Placental epithelial cell (primary cell): ENCODE results near the gene RNF182. TPM values are rescaled to one million over a fixed set of nuclear protein-coding genes. Genes with fewer than 3 reads are reported as not detected.

Source experiments
- total RNA-seq: library from RNA; depleted of rRNA; stranded (reverse); fragments of >200 nt; gene quantifications from 2 replicates; pipeline ENCODE4 v1.2.3, GENCODE V29; 2012

RNF182 gene, protein sequence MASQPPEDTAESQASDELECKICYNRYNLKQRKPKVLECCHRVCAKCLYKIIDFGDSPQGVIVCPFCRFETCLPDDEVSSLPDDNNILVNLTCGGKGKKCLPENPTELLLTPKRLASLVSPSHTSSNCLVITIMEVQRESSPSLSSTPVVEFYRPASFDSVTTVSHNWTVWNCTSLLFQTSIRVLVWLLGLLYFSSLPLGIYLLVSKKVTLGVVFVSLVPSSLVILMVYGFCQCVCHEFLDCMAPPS
- not detected in 2 replicates for total RNA-seq

DNA sequence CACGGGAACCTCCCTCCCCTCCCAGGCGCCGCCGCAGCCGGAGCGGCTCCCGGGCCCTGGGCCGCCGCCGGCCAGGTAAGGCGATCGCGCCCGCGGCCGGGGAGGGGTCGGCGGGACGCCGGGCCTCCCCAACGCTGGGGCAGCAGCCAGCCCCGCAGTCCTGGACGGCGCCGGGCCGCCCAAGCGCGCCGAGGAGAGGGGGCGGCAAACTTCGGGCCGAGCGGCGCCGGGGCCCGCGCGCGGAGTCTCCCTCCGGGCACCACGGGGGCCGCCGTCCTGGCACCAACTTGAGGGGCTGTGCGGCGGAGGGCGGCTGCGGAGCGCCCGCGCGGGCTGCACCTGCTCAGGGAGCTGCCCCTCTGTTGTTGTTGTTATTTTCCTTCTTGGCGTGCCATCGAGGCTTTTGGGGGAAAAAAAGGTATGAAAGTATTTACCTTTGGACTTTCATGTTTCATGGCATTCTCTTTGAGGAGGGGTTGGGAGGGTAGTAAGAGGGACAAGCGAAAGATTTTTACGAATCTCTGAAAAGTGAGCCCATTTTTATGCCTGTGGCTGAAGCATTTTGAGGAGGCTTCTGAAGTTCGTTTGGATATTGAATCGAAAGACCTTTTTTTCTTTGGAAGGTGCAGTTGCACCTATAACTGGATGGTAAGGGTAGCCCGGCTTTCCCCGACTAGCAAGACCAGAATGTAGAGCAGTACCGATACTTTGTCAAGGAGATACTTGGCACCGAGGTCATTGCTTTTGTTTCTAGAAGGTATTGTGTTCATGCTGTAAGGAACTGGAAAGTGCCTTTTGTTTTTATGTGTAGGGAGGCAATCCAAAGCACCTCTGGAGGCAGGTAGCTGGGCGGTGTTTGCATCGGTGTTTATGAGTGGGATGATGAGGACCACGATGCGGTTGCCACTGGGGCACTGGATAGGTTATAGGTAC lies at the start of gene RNF182:
Gene RNF182 (plus strand): TSS at position 4 of the 933 bp plus-strand sequence. CDS start 52,168 bp downstream, outside the sequence.

Other genes with a start within 250 kb of the RNF182 start
- gene RANBP9, start 213.1 kb upstream of the RNF182 start, total RNA-seq: 22.1 and 25.9 TPM in 2 replicates
- 12.1 and 16.1 TPM in 2 replicates for gene MCUR1, start 110.4 kb upstream of the RNF182 start, total RNA-seq
- 1.2 and 3.4 TPM in 2 replicates for gene CD83, start 192.8 kb downstream of the RNF182 start, total RNA-seq